ENCODE results near the gene RFX4.

GRCh38 chr12:106680280-106680679 lies 97.5 kb downstream of the RFX4 start:
- no peak for TF ChIP-seq POLR2AphosphoS5 (IDR thresholded peaks at IDR 0.05; ENCODE audit: borderline replicate concordance, low read depth, low read length)
- TF ChIP-seq EZH2 (IDR thresholded peaks at IDR 0.05): no peak

Data from SK-N-MC (cell line).